EH (cell line): ENCODE results near the gene PNPO.

ENCODE experiments used
- DNase-seq: peaks from one replicate; pipeline ENCODE4 v3.0.0-alpha.2; 2015; ENCODE audit warnings: low read depth

PNPO gene

DNA sequence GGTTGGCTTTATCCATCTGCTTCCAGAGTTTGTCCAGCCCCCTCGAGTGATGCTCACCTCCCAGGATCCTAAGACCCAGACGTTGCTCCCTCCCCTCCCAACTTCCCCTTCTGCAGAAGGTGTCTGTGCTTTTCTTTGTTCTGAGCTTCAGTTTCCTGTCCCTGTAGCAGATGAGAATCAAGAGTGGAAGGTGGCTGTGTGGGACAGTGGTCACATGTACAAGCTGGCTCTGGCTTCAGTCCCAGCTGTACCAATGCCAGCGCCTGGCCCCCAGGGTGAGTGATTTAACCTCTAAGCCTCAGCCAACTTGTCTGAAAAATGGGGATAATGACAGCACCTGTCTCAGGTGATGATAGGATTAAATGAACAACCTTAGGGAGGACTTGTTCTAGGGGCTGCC, 8.6 kb downstream of the PNPO start:
- DNase-seq: no peak

DNA sequence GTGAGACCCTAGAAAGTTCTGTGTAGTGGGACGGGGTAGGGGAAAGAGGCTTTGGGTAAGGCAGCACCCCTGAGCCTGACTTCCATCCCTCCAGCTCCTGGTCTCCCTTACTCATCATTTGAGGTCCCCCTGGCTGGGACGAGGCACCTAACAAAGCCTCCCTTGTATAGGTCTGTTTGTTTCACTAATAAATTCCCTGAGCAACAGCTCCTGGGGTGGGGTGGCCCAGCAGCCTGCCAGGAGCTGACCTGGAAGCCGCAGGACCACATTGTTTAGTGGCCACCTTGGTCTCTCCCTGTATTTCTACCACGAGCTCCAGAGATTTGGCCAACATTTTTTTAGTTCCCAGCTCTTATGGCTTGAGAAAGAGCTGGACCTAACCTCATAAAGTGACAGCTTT, 9.1 kb downstream of the PNPO start:
- no peak for DNase-seq

DNA sequence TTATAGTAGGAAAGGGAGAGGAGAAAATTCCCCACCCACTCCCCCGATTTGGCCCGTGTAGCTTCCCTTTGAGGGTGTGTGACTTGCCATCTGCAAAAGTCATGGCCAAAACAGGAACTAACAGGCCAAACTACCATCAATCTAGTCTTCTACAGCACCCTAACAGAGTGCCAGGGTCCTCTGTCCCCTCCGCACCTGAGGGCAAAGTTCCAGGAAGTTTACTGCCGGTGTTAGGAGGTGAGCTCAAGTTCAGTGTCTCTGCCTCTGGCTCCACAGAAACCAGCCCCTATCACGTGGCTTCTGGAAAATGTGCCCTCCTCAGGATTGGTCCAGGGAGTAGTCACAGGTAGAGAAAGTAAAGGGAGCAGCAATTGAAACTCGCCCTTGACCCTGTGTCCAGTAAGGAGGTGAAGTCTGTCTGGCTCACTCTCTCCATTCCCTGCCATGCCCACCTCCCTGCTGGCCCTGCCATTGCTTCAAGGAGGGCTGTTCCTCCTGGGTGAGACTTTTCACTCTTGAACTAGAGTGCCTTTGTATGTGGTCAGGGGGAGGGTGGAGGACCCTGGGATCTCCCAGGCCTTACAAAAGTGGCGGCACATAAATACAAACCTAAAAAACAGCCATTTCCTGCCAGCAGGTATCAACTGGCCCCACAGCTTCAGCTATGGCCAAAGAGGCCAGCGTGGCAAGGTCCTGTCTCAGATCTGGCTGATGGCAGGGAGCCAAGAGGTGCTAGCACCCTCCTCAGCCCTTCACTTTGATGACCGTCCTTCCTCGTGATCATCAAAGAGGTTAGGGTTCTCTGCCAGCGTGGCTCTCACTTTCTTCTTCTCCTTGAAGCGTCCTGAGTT, 11.0 kb downstream of the PNPO start:
- DNase-seq: no peak

DNA sequence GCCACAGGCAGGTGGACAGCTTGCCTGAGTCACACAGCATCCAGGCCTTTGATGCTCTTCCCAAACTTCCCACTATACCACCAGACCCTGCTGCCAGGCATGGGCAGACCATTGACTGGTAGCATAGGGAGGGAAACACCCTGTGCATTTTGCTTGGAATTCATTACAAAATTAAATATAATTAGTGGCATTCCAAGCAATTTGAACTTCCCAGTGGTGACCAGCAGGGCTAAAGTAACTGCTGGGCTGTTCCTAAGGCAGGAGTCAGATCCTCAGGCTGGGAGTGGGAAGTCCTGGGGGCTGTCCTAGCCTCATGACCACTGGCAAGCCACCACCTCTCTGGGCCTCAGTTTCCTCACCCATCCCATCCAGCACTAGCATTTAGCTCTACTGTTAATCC, 12.5 kb downstream of the PNPO start:
- no peak for DNase-seq

DNA sequence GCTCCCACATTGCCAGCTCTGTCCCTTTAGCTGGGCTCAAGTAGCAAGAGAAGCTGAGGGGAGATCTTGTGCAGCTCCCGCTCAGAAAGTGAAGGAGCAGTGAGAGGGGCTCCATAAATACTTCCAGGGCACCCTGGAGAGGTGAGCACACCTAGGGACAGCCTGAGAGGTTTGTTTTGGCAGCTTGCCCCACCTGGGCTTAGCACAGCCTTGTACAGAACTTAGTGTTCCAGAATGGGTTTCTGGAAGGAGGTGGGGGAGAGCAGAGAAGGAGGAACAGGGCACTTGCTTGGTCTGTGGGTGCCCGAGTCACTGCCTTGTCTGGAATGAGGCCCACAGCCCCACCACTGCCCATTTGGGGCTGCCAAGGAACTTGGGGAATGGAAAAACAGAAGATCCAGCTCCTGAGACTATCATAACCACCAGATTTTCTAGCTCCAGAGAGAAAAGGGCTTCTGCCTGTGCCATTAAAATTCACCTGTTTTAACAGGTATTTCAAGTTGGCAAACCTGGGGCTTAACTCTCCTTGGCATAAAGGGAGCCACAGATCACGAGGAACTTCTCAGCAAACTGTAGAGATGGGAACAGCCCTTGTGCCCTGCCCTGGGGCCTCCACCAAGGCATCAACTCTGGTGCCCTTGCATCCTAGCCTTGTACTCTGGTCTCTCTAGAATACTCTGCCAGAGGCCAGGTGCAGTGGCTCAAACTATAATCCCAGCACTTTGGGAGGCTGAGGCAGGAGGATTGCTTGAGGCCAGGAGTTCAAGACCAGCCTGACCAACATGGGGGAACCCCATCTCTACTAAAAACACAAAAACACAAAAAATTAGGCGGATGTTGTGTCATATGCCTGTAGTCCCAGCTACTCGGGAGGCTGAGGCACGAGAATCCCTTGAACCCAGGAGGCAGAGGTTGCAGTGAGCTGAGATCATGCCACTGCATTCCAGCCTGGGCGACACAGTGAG, 14.4 kb downstream of the PNPO start:
- DNase-seq: no peak

DNA sequence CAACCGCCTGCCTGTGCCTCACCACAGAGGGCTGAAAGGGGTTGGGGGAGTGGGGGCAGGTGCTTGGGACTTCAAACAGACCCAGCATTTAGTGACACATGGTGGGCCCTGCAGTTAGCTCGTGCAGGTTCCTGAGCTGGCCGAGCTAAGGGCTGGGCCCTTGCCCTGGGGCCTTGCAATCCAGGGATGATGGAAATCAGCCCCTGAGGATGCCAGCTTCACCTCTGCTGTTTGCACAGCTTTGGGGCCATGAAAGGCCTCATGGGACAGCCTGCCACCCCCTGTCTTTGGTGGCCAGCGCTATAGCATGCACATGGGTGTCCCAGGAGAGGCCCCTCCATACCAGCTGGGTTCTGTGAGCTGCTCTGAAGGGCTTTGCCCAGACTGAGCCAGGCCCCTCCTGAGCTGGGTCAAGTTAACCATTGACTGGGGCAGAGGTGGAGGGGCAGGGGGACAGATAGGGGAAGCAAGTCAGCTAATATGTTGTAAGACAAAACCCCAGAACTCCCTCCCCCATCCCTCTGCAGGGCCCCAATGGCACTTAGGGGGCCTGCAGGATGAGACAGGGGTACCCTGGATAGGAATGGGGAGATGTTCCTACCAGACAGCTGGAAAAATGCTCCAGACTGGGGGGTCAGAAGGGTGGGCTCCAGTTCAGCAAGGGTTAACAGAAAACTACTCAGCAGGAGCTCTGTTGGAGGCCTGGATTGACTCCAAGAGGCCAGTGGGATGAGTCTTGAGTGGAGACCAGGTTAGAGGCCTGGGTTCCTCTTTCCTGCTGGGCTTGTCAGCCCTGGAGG, 15.6 kb downstream of the PNPO start:
- DNase-seq: peak; percentile 30

DNA sequence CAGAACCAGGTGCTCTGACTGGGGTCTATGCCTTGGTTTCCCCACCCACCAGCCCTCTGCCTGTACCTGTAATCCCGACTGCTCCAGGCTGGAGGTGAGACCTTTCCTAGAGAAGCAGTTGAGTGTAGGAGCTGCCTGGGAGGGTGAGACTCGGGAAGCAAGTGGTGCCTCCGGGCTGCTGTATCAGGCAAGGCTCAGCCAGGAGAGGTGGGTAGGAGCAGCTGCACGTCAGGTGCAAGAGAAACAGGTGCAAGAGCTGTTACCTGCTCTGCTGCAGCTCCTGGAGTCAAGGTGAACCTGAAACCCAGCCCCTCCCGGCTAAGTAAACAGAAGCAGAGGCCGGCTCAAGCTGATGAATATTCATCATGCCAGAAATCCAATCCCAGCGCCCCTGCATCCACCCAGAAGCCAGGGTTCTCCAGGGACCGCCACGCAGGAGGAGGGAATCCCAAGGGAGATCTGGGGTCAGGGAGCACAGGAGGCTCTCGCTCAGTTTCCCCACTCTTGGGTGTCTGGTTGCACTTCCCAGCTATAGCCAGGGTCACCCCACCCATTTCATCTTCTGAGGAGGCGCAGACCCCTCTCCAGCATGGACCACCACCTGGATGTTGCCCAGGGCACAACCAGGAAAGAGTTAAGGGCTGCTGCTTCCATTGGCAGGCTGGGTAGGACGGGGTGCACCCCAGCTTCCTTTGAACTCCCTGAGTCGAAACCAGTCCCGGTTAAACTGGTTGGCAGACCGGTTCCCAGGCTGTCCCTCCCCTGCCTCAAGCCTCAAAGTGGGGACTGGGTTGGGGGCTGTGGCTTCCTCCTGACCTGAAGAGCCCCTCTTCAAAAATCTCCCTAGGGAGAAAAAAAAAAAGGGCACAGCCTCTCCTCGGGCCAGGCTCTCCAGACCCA, 16.5 kb downstream of the PNPO start, which contains the start of gene PRR15L:
Gene PRR15L, minus strand, starts transcription at position 293 of the 900 bp plus-strand sequence. CDS start 4,649 bp downstream, outside the sequence.
- no peak for DNase-seq

DNA sequence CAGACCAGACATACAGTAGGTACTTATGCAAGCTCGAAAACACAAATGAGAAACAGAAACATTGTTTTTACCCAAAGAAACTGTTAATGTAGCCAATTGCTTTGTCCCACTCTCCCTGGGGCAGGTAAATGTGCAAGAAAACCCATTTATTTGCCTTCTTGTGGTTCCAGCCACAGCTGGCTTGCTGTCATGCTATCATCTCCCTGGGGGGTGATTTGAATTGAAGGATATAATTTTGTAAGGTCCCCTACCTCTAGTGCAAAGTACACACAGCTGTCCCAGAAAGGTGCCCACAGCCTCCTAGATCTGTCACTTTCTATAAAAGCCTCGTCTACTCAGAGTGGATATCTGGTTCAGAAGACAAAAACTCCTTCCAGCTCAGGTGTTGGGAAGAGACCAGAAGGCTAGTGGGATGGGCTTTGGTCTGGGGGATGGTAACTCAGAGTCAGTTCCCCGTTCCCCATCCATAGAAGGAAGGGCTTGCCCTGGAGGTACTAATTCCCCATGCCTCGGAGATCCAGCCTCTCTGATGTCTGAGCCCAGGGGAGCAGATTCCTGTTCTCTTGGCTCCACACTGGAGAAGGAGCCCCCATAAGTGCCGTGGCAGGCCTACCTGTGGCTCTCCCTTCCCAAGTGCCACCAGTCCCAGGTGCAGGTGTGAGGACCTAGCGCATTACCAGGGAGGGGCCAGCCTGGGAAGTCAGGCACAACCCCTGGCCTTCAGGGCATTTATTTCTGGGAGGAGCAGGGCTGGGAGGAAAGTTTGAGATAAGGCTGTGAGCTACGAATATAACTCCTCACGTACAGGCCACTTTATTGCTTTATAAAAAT, 18.7 kb downstream of the PNPO start:
- no peak for DNase-seq

DNA sequence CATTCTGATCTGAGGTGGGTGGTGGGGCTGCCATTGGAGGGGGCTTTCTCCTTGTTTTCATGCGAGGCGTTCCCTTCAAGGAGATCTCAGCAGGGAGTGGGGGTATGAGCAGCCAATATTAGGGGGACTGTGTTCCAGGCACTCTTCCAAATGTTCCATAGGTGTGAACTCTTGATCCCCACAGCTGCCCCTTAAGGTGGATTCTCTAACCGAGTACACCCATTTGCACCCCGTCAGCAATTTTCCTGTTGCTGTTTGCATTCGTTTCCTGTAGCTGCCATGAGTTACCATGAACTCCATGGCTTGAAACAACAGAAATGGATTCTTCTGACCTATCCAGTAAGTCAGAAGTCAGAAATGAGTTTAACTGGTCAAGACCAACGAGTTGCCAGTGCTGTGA, 20.0 kb downstream of the PNPO start:
- DNase-seq: no peak

DNA sequence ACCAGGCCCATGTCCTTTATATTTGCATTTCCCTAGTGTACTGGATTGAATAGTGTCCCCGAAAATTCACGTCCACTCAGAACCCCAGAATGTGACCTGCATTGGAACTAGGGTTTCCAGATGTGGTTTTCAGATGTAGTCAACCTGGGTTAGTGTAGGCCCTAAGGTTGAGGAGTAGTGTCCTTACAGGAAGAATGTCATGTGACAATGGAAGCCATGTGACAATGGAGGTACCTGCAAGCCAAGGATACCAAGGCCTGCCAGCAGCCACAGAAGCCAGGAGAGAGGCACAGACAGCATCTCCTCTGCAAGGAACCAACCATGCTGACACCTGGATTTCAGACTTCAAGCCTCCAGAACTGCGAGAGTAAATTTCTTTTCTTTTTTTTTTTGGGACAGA, 21.5 kb downstream of the PNPO start:
- no peak for DNase-seq

DNA sequence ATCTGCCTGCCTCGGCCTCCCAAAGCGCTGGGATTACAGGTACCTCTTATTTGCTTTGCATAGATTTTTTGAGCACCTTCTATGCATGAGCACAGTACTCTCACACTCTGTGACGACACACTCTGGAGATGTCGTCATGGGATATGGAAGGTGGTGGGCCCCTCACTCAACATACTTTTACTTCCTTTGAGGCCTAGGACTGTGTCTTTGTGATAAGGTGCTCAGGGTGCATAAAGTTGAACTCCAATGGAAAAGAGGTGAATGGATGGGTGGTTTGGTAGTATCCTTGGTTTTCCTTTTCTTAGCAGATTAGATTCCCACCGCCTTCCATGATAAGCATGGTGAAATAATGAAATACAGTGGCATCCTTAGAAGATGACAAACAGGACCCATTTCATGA, 23.5 kb downstream of the PNPO start:
- DNase-seq: no peak

DNA sequence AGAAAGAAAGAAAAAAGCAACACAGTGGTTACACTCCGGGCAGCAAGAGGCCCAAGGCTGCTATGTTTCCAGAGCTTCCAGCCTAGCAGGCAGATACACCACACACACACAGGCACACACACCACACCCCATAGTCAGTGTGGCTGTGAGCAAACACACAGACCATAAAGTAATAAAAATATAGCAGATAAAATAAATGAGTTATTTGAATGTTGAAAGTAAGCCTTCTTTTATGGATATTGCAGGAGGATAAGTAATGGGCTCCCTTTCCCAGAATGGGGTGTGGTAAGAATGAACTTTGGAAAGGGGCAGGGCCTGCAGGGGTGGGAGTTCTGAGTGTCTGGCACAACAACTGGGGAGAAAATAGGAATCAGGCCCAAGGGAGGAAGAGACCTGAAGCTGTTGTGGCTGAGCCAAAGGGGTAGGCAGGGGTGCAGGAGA, 24.7 kb downstream of the PNPO start:
- peak; percentile 22 for DNase-seq

DNA sequence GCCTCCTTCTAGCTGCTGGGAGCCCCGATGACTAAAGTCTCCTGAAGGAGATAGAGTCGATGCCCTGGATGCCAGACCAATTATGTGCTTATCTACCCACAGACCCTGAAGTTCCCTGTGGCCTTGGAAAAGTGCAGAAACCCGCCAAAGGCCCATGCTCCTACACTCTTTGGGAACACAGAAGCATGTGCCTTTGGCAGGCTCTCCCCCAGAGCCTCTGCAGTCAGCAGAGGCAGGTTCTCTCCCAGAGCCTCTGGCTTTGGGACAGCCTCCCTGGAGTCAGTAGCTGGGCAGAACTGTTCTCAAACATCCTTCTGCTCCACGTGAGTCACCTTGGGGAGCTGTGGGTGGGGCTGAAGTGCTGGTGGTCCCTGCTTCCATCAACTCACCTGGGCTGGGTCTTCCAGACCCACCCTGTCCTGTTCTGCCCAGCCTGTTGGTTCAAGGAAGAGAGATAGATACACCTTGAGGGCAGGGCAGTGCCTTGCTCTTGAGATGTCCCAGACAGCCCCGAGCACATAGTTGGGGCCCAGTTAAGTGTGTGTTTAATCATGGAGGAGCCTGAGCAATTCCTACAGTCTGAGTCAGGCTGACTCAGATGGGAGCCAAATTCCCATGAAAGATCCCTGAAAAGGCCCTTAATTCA, 26.4 kb downstream of the PNPO start:
- DNase-seq: peak; percentile 90

DNA sequence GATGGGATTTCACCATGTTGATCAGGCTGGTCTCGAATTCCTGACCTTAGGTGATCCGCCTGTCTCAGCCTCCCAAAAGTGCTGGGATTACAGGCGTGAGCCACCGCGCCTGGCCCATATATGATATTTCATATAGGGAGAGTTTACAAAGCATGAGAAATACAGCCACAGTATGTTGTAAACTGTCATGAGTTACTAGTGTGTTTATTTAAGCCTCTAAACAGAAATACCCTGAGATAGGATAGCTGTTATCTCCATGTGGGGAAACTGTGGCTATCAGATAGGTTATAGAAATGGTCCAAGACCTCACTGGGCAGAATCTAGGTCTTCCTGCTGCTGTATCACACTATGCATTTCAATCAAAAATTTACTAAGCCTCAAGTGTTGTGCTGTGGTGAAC, 27.5 kb downstream of the PNPO start:
- DNase-seq: no peak

DNA sequence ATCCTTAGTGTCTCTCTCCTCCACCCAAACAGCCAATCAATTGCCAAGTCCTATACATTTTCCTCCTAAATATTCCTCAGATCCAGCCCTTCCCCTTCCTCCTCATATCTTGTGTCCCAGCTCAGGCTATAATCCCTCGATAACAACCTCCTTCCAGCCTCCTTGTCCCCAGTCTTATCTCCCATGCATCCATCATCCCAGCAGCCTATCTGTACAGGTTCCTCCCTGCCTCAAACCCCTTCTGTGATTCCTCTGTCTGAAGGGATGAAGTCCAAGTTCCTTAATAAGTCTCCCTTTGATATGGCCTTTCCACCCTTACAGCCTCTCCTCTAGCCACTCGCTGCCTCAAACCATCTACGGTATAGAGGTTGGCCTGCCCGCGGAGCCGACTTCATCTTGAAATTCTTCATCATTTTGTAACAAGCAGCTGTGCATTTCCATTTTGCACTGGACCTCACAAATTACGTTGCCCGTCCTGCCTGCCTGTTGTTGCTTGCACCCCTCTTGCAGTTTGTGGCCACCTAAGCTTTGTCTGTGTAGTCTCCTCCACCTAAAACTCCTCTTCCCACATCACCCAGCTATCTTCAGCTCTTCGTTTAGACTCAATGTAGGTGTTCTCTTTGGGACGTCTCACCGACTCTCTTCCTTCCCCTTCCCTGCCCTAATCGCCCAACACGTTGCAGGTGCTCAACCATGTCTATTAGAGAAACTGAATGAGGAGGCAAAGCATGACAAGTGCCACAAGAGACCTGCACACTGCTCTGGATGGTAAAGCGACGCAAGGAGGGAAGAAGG, 28.8 kb downstream of the PNPO start:
- DNase-seq: no peak

DNA sequence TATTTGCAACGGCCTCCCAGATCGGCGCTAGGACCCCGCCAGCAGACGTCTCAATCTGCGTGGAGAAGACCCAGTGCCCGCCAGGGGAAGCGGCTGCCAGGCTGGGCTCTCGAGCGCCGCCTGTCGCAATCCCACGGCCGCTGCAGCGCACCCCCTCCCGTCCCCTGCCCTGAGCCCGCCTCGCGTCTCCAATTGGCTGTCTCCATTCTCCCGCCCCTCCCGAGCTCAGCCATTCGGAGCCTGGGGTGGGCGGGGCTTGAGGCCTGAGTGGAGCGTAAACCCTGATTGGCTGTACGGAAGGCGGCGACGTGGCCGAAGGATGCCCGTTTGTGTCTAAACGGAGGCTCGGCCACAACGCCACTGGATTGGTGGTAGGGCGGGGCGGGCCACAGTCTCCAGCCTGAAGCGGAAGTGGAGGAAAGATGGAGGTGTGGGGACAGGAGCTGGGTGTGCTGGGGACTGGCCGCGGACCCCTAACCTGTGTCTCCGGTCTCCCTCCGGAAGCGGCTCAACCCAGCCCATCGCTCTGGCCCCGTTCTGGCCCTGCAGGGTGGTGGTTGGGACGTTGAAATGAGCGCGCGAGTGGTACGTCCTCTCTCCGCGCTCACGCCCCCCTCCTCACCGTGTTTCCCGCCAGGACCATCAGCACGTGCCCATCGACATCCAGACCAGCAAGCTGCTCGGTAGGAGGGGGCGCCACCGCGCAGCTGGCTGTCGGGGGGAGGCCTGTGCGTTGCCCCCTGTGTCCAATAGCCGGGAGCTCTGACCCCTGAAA, 29.5 kb downstream of the PNPO start, which contains the start of gene CDK5RAP3:
Gene CDK5RAP3, plus strand, starts transcription at position 389 of the 775 bp plus-strand sequence. Its CDS starts 34 bp downstream, at position 423.
- DNase-seq: peak; percentile 99

DNA sequence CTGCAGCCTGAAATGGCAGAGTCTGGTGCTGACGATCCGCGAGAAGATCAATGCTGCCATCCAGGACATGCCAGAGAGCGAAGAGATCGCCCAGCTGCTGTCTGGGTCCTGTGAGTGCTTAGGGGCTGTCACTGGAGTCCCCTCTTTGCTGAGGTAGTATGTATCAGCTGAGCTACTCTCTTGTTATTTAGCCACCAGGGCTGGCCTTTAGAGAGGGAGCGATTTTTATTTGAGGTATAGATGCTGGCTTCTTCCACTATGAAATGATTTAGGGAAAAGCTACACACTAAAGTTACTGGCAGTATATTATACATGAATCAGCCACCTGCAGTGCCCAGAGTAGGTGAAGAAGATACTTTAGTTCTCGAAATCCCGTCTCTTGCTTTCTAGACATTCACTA, 32.2 kb downstream of the PNPO start:
- DNase-seq: no peak
